Left renal pelvis (tissue), 4 donors: ENCODE data around the gene GBP3. TPM values are rescaled to one million over a fixed set of nuclear protein-coding genes. Genes with fewer than 3 reads are reported as not detected.
"Not testable (repeated sequence)": the region's sequence is repeated elsewhere in the genome, so short reads cannot be mapped to it uniquely, and the experiment has no call there.

ENCODE experiments used
- DNase-seq, 4 donors: peaks; one replicate each; pipeline ENCODE4 v3.0.0-alpha.2; 2013; ENCODE audit warnings: low read depth in 4 of 4, low spot score in 3 of 4
- polyA plus RNA-seq, 4 donors: library from polyadenylated mRNA; unstranded; fragments of 120-200 nt; gene quantifications; one replicate each; pipeline ENCODE4 v1.2.1, GENCODE V29; 2013; ENCODE audit not compliant: insufficient read length in 4 of 4

GBP3 gene
- polyA plus RNA-seq, 4 donors = 14.6 to 25.9 (median 20.5) TPM

- DNase-seq = no peak
Observed at GRCh38 chr1:89041721-89042120, 19.1 kb upstream of the GBP3 start.

- no peak for DNase-seq
Observed at GRCh38 chr1:89041119-89041641, 18.5 kb upstream of the GBP3 start.

GRCh38 chr1:89040315-89040626 is 17.6 kb upstream of the GBP3 start:
- DNase-seq = no peak

- DNase-seq = no peak
Observed at GRCh38 chr1:89037186-89037585, 14.5 kb upstream of the GBP3 start.

- no peak for DNase-seq
Observed at GRCh38 chr1:89035080-89035479, 12.4 kb upstream of the GBP3 start.

- not testable (repeated sequence) for DNase-seq
Observed at GRCh38 chr1:89034004-89034403, 11.3 kb upstream of the GBP3 start.

- not testable (repeated sequence) for DNase-seq
Observed at GRCh38 chr1:89029051-89029450, 6.4 kb upstream of the GBP3 start.

GRCh38 chr1:89025928-89026327 is 3.3 kb upstream of the GBP3 start:
- DNase-seq = no peak

- DNase-seq = no peak
Observed at GRCh38 chr1:89023026-89023425, 360 bp upstream of the GBP3 start.

GRCh38 chr1:89018318-89018717 is 4.3 kb downstream of the GBP3 start:
- DNase-seq = not testable (repeated sequence)

GRCh38 chr1:89008511-89008910 is 14.2 kb downstream of the GBP3 start:
- DNase-seq = no peak

GRCh38 chr1:89005286-89006151 is 17.1 kb downstream of the GBP3 start:
- DNase-seq = no peak

- not testable (repeated sequence) for DNase-seq
Observed at GRCh38 chr1:89002176-89002575, 20.5 kb downstream of the GBP3 start.

GRCh38 chr1:89001510-89001909 is 21.2 kb downstream of the GBP3 start:
- no peak for DNase-seq

- DNase-seq = no peak
Observed at GRCh38 chr1:88998716-88999115, 23.9 kb downstream of the GBP3 start.

GRCh38 chr1:88990426-88990825 is 32.2 kb downstream of the GBP3 start:
- no peak for DNase-seq

- DNase-seq = no peak
Observed at GRCh38 chr1:88985692-88986091, 37.0 kb downstream of the GBP3 start.

- DNase-seq = no peak
Observed at GRCh38 chr1:88985032-88985431, 37.6 kb downstream of the GBP3 start.

- DNase-seq = no peak
Observed at GRCh38 chr1:88984569-88984968, 38.1 kb downstream of the GBP3 start.

- no peak for DNase-seq
Observed at GRCh38 chr1:88983791-88984559, 38.7 kb downstream of the GBP3 start.

- no peak for DNase-seq
Observed at GRCh38 chr1:88982055-88982454, 40.6 kb downstream of the GBP3 start.

- not testable (repeated sequence) for DNase-seq
Observed at GRCh38 chr1:88981506-88981905, 41.2 kb downstream of the GBP3 start.
